Sciatic nerve (tissue), 2 donors: ENCODE results near the gene SLFNL1. TPM values are rescaled to one million over a fixed set of nuclear protein-coding genes. Genes with fewer than 3 reads are reported as not detected.

Source experiments
- ATAC-seq: fragments of 200-7000 bp; cut with Tn5 transposase; one replicate; pipeline ENCODE4 v1.9.1; 2020; ENCODE audit warnings: mild to moderate bottlenecking, moderate library complexity
- DNase-seq: peaks from one replicate; pipeline ENCODE4 v3.0.0-alpha.2; 2020; ENCODE audit warnings: low spot score
- intact Hi-C: fragments of 100-400 bp; cut with DNase I; formaldehyde crosslinking; loops from one replicate; pipeline ENCODE4 v1.14.2; 2022
- total RNA-seq: library from RNA; stranded (reverse); fragmentation: NEBNext Ultra II Directional; extraction: Animal tissue kit (Norgen Biotek cat#: 25700); gene quantifications from one replicate; pipeline ENCODE4 v1.2.1, GENCODE V29; 2021
- donor health status: DM: no; HTN: no; CAD: no.
- donor health status: DM: no; HTN: no; CAD: no.

Gene SLFNL1
- total RNA-seq, 1 donor from 2014 or later: 0.62 TPM

GRCh38 chr1:41023279-41023990 is 1.9 kb upstream of the SLFNL1 start:
- ATAC-seq (no peak), DNase-seq (no peak)
- intact Hi-C loops: no loop called here

- intact Hi-C loops: no loop called here
- DNase-seq (no peak), ATAC-seq (no peak)
Measured at GRCh38 chr1:41022424-41022823, 899 bp upstream of the SLFNL1 start.

- no peak for ATAC-seq
- DNase-seq: no peak
- intact Hi-C loops: no loop called here
Measured at GRCh38 chr1:41020654-41021053, 871 bp downstream of the SLFNL1 start.

- DNase-seq (no peak), ATAC-seq (no peak)
- intact Hi-C loops: no loop called here
Measured at GRCh38 chr1:41020109-41020576, 1.4 kb downstream of the SLFNL1 start.

- no peak for DNase-seq
- ATAC-seq: no peak
- intact Hi-C loops: no loop called here
Measured at GRCh38 chr1:41019353-41019745, 2.2 kb downstream of the SLFNL1 start.

- ATAC-seq: no peak
- intact Hi-C loops: no loop called here
- DNase-seq: no peak
Measured at GRCh38 chr1:41018018-41018410, 3.5 kb downstream of the SLFNL1 start.

GRCh38 chr1:41017141-41018017 is 4.1 kb downstream of the SLFNL1 start:
- ATAC-seq: no peak
- intact Hi-C loops: no loop called here
- DNase-seq: no peak

- no peak for DNase-seq
- intact Hi-C loops: no loop called here
- ATAC-seq: no peak
Measured at GRCh38 chr1:41015897-41016470, 5.5 kb downstream of the SLFNL1 start.

- intact Hi-C loops: no loop called here
- ATAC-seq (no peak), DNase-seq (no peak)
Measured at GRCh38 chr1:41015281-41015896, 6.1 kb downstream of the SLFNL1 start.

- ATAC-seq (no peak), DNase-seq (no peak)
- intact Hi-C loops: no loop called here
Measured at GRCh38 chr1:41014871-41015270, 6.7 kb downstream of the SLFNL1 start.

- ATAC-seq (peak; percentile 52), DNase-seq (no peak)
- intact Hi-C loops: no loop called here
Measured at GRCh38 chr1:41013796-41014195, 7.7 kb downstream of the SLFNL1 start.

- DNase-seq (no peak), ATAC-seq (no peak)
- intact Hi-C loops: no loop called here
Measured at GRCh38 chr1:41013024-41013423, 8.5 kb downstream of the SLFNL1 start.

GRCh38 chr1:41010345-41010744 is 11.2 kb downstream of the SLFNL1 start:
- DNase-seq (no peak), ATAC-seq (no peak)
- intact Hi-C loops: no loop called here

- ATAC-seq: no peak
- DNase-seq: no peak
- intact Hi-C loops: no loop called here
Measured at GRCh38 chr1:41009466-41009865, 12.1 kb downstream of the SLFNL1 start.

- ATAC-seq (no peak), DNase-seq (no peak)
- intact Hi-C loops: no loop called here
Measured at GRCh38 chr1:41006942-41007865, 14.3 kb downstream of the SLFNL1 start.

- DNase-seq: no peak
- intact Hi-C loops: no loop called here
- ATAC-seq: no peak
Measured at GRCh38 chr1:41005876-41006275, 15.6 kb downstream of the SLFNL1 start.

GRCh38 chr1:41003640-41004220 is 17.8 kb downstream of the SLFNL1 start:
- ATAC-seq: peak; percentile 99
- intact Hi-C loops: no loop called here
- peak; percentile 95 for DNase-seq

- intact Hi-C loops: no loop called here
- DNase-seq: no peak
- ATAC-seq: peak; percentile 20
Measured at GRCh38 chr1:41003127-41003639, 18.3 kb downstream of the SLFNL1 start.
